K562 (cell line): ENCODE results near the gene SCAMP5. TPM values are rescaled to one million over a fixed set of nuclear protein-coding genes. Genes with fewer than 3 reads are reported as not detected.

Experiments
- ETV1 ChIP-seq: fragments of 450-650 bp; conservative IDR thresholded peaks from 2 replicates; pipeline ENCODE4 v1.6.1; 2016; ENCODE audit warnings: missing genetic modification characterization, control low read depth, low read depth, missing compliant biosample characterization
- FOS ChIP-seq: IDR thresholded peaks from 3 replicates; pipeline ENCODE4 v1.6.1; 2011; ENCODE audit not compliant: insufficient read length; ENCODE audit errors: extremely low read depth
- FUS ChIP-seq: fragments of 200-400 bp; formaldehyde crosslinking; optimal IDR thresholded peaks from 2 replicates; pipeline ENCODE3; 2017; ENCODE audit warnings: low read depth, low read length
- HES1 ChIP-seq: fragments of 450-650 bp; IDR thresholded peaks from 2 replicates; pipeline ENCODE4 v1.6.1; 2016; ENCODE audit warnings: low read depth, mild to moderate bottlenecking, moderate library complexity
- SLC30A9 ChIP-seq: fragments of 250-450 bp; sonication (Bioruptor Pico); IDR thresholded peaks from 2 replicates; pipeline ENCODE4 v1.8.0; 2022; ENCODE audit warnings: mild to moderate bottlenecking, moderate library complexity
- SREBF2 ChIP-seq: sonication (generic); formaldehyde crosslinking; IDR thresholded peaks from 2 replicates; pipeline ENCODE4 v1.4.0; 2020; ENCODE audit warnings: mild to moderate bottlenecking, missing genetic modification reagents
- STAG1 ChIP-seq: sonication (generic); formaldehyde crosslinking; IDR thresholded peaks from 2 replicates; pipeline ENCODE4 v1.5.0; 2020; ENCODE audit warnings: missing genetic modification reagents, borderline replicate concordance
- TAF1 ChIP-seq: IDR thresholded peaks from 2 replicates; pipeline ENCODE4 v1.6.1; 2011; ENCODE audit warnings: mild to moderate bottlenecking, low read length, moderate library complexity; ENCODE audit not compliant: insufficient read depth, control insufficient read depth, severe bottlenecking; ENCODE audit errors: extremely low read depth
- ZNF407 ChIP-seq: fragments of 450-650 bp; IDR thresholded peaks from 2 replicates; pipeline ENCODE4 v1.6.1; 2016; ENCODE audit warnings: low read depth
- ZNF717 ChIP-seq: fragments of 250-450 bp; sonication (Bioruptor Pico); IDR thresholded peaks from 2 replicates; pipeline ENCODE4 v1.5.0; 2021
- polyA plus RNA-seq, 8 experiments: library from polyadenylated mRNA; depleted of rRNA in 4 of 8; stranded (reverse) in 5 of 8; unstranded in 3 of 8; fragments of >200 nt; fragmentation: Nextera tagmentation in 2 of 8; fragmentation: Illumina TruSeq in 1 of 8; extraction: Ambion mirVana in 2 of 8; extraction: Trizol in 1 of 8; gene quantifications; 2 replicates each; pipeline versions ENCODE4 v1.2.1 to v1.2.3, GENCODE V29; 2011 to 2014; ENCODE audit warnings: inconsistent platforms in 1 of 8, missing spikeins in 1 of 8
- total RNA-seq, 7 experiments: library from RNA; depleted of rRNA in 6 of 7; stranded (reverse); fragments of >200 nt in 6 of 7; fragmentation: Illumina TruSeq in 2 of 7; extraction: Trizol in 2 of 7; gene quantifications; 2 replicates each; pipeline versions ENCODE4 v1.2.1 to v1.2.3, GENCODE V29; 2011 to 2021; ENCODE audit warnings: low replicate concordance in 1 of 7
- TF ChIP-seq, protein P1 (sequence below): fragments of 250-450 bp; sonication (Bioruptor Pico); IDR thresholded peaks from 2 replicates; pipeline ENCODE4 v1.6.1; 2021; ENCODE audit warnings: mild to moderate bottlenecking
- TF ChIP-seq, protein P2 (sequence below), 2 experiments: IDR thresholded peaks in 1 of 2; conservative IDR thresholded peaks in 1 of 2; 2 replicates each; pipeline ENCODE4 v1.6.1; 2016; ENCODE audit warnings: low read depth in 2 of 2, mild to moderate bottlenecking in 1 of 2, missing compliant biosample characterization in 1 of 2, missing genetic modification characterization in 1 of 2, moderate library complexity in 1 of 2

SCAMP5 gene
- total and polyA plus RNA-seq, 9 of the 15 experiments (the other 6 are each of a cell fraction or from before 2014, with no cell fraction given) = 0.09 to 0.29 (median 0.19) TPM; not detected in 5

DNA sequence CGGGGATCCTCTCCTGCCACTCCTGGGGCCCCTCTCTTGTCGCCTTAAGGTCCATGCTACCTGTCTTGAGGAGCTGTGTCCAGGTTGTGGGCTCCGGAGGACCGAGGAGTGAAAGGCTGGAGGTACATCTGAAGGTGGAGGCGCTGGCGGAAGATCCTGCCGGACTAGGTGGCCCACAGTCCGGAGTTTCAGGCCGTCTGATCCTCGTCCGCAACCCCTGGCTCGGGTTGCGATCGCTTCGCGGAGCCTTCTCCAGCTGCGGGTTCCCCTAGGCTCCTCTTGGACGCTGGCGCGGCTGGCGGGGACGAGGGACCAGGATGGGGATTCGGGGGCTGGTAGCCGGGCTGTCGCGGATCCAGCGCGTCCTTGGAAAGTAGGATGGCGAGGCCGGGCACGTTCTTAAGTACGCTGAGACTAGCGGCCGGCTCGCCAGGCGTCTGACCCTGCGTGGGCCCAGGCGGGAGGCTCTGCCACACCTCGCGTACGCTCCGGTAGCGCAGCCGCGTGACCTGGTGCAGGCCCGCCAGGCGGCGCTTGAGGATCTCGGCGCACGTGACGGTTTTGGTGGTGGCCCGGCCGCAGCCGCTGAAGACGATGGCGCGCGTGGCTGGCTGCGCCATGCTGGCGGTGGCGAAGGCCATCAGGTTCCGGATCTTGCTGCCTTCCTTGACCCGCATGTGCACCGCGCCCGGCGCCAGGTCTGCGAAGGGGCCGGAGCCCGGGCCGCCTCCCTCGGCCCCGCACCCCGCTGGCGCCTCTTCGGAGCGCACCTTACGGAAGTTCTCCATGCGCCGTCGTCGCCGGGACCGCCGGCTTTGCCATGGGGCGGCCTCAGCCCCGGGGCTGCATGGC lies 39.3 kb upstream of the SCAMP5 start (continued):
- TF ChIP-seq ZNF407 (no peak), ZNF717 (CRISPR knock-in tag) (no peak), STAG1 (CRISPR knock-in tag) (peak; percentile 86), SREBF2 (CRISPR knock-in tag) (no peak), SLC30A9 (CRISPR knock-in tag) (no peak), TAF1 (peak; percentile 28), FOS (no peak), HES1 (0 out of 2 replicates have a peak, but pooled peaks have one; percentile 16), FUS (peak; percentile 86), ETV1 (tag) (no peak; the same call in 1 of the 2 replicates)
- TF ChIP-seq, protein P1, sequence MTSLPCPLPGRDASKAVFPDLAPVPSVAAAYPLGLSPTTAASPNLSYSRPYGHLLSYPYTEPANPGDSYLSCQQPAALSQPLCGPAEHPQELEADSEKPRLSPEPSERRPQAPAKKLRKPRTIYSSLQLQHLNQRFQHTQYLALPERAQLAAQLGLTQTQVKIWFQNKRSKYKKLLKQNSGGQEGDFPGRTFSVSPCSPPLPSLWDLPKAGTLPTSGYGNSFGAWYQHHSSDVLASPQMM (CRISPR knock-in tag) = no peak
- TF ChIP-seq, protein P2, sequence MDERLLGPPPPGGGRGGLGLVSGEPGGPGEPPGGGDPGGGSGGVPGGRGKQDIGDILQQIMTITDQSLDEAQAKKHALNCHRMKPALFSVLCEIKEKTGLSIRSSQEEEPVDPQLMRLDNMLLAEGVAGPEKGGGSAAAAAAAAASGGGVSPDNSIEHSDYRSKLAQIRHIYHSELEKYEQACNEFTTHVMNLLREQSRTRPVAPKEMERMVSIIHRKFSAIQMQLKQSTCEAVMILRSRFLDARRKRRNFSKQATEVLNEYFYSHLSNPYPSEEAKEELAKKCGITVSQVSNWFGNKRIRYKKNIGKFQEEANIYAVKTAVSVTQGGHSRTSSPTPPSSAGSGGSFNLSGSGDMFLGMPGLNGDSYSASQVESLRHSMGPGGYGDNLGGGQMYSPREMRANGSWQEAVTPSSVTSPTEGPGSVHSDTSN (CRISPR knock-in tag; IDR thresholded peaks at IDR 0.05; ENCODE audit: low read depth) = no peak
- TF ChIP-seq, protein P2 (tag; conservative IDR thresholded peaks at IDR 0.05; ENCODE audit: low read depth) = no peak
